ENCODE results near the gene RBM17.
"Not testable (repeated sequence)": the region's sequence is repeated elsewhere in the genome, so short reads cannot be mapped to it uniquely, and the experiment has no call there.

Gene RBM17

DNA sequence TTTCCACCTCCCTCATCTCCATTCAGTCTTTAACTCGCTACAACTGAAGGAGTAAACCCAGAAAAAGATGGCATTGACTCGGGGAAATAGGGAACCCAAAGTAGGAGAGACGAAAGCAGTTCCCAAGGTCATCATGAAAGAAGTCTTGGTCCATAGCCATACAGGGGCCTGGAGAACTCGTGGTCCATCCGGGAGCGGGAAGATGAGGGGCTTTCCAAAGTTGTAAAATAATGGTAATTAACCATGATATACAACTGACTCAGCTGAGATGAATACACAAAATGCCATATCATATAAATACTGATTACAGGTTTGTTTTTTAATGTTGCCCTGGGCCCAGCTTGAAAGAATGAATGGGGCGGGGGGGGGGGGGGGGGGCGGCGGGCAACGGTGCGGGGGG, 32.3 kb downstream of the RBM17 start:
- no peak for DNase-seq (ENCODE audit: low spot score)
- TF ChIP-seq, protein P1, sequence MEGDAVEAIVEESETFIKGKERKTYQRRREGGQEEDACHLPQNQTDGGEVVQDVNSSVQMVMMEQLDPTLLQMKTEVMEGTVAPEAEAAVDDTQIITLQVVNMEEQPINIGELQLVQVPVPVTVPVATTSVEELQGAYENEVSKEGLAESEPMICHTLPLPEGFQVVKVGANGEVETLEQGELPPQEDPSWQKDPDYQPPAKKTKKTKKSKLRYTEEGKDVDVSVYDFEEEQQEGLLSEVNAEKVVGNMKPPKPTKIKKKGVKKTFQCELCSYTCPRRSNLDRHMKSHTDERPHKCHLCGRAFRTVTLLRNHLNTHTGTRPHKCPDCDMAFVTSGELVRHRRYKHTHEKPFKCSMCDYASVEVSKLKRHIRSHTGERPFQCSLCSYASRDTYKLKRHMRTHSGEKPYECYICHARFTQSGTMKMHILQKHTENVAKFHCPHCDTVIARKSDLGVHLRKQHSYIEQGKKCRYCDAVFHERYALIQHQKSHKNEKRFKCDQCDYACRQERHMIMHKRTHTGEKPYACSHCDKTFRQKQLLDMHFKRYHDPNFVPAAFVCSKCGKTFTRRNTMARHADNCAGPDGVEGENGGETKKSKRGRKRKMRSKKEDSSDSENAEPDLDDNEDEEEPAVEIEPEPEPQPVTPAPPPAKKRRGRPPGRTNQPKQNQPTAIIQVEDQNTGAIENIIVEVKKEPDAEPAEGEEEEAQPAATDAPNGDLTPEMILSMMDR (IDR thresholded peaks at IDR 0.05; ENCODE audit: extremely low read depth, missing control alignments), result no peak

DNA sequence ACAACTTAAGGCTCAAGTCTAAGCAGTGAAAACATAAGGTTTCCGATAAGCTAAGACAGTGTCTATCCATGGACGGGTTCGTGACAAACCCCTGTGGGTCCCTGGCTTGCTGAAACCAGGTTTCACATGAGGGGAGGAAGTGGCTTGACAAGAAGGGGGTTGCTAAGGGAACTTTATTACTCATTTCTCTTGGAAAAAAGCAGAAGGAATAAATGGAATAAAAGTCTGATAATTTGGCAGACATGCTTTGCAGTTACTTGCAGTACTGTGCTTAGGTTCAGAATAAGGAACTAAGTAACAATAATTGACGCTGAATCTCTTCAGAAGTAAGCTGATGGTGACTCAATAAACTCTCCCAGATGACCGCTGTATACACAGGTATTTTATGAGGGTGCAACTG, 34.7 kb downstream of the RBM17 start:
- TF ChIP-seq, protein P1 (IDR thresholded peaks at IDR 0.05; ENCODE audit: extremely low read depth, missing control alignments), result no peak
- no peak for DNase-seq (ENCODE audit: low spot score)

DNA sequence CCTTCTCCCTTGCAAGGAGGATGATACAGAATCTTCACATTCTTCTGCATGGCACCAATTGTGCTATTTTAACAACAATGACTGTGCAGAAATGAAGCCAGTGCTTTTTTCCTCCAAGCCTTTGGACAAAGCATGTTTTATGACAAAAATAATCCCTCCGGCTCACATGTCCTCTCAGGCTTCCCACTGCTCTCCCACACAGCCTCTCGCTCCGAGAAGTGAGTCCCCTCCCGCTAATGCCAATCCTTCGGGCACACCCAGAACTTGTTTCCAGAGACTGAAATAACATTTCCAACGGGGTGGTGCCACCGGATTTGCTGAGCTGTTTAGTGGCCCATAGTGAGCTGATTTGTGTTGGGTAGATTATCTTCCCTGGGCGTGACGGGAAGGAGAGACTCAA, 35.8 kb downstream of the RBM17 start:
- TF ChIP-seq, protein P1 (IDR thresholded peaks at IDR 0.05; ENCODE audit: extremely low read depth, missing control alignments), result no peak
- no peak for DNase-seq (ENCODE audit: low spot score)

DNA sequence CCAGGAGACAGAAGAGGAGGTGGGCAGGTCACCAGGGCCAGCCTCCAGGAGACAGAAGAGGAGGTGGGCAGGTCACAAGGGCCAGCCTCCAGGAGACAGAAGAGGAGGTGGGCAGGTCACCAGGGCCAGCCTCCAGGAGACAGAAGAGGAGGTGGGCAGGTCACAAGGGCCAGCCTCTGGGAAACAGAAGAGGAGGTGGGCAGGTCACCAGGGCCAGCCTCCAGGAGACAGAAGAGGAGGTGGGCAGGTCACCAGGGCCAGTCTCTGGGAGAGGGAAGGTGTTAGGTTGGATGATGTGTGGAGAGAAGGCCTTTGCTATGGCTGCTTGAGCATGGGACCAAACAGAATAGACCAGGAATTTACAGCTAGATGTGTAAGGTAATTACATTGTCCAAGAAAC, 38.6 kb downstream of the RBM17 start:
- DNase-seq (ENCODE audit: low spot score), result not testable (repeated sequence)

DNA sequence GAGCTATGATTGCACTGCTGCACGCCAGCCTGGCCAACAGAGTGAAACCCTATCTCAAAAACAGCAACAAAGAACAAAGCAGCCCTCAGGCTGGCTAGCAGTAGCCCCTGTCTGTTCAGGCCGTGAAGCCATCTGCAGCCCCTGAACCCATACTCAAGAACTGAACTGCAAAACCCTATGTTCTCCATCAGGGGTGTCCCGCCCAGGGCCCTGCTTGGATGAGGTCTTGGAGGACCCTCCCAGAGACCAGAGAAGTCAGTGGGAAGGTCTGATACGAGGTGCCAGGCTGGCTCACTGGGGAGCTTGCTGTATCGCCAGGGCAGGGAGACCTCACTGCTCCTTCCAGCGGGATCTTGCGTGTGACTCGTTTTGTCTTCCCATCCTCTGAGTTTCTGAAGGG, 39.3 kb downstream of the RBM17 start:
- no peak for DNase-seq (ENCODE audit: low spot score)
- TF ChIP-seq, protein P1 (IDR thresholded peaks at IDR 0.05; ENCODE audit: extremely low read depth, missing control alignments), result no peak

DNA sequence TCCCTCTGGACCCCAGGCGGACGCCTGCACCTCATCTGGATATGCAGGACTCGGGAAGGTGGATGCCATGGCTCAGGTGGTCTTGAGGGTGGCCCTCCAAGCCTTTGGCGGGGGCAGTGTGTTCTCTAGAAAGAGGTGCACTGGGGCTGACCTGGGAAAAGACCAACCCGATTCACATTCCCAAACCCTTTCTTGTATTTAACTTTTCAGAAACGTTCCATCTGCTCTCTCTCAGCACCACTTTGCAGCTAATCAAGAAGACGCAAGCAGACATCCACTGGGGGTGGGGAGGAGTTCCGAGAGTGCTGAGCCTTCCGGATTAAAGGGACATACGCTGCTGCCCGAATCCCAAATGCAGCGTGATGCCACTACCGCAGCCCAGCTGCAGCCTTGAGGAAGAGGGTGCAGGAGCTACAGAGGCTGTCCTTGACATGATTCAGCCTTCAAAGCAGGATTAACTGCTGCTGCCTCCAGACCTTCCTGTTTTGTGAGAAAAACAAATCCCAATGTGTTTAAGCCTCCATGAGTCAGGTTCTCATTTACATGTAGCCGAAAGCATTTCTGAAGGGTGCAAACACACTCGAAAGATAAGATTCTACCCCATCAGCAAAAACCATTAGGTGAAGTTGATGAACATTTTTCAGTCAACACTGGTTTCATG, 39.9 kb downstream of the RBM17 start:
- TF ChIP-seq, protein P1 (IDR thresholded peaks at IDR 0.05; ENCODE audit: extremely low read depth, missing control alignments), result no peak
- no peak for DNase-seq (ENCODE audit: low spot score)

DNA sequence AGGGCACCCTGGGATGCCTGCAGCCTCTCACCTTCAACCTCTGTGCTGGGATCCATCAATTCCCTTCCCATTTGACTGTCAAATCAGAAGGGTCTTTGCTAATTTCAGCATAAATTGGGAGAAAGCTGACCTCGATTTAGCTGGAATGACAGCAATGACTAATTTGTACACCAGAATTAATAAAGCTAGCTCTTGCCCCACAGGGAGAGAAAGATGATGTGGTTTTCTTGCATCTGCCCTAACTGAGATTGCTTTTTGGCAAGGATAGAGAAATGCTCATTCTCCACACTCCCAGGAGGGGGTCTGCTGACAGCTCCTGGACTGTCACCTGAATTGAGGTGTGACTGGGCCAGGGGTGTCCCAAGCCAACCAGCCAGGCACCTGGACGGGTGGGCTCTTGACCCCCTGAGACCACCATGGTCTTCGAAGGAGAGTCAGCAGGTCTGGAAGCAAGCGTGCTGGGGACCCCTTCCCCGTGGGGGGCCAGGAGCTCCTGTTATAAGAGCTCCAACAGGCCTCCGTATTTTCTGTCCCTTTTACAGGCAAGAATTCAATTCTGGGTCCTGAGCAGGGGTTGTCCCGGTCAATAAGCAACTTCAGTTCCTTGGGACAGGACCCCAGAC, 42.1 kb downstream of the RBM17 start:
- DNase-seq (ENCODE audit: low spot score), result no peak
- TF ChIP-seq, protein P1 (IDR thresholded peaks at IDR 0.05; ENCODE audit: extremely low read depth, missing control alignments), result no peak
